Measurements from ENCODE around the gene RAB3A.

The RAB3A gene

DNA sequence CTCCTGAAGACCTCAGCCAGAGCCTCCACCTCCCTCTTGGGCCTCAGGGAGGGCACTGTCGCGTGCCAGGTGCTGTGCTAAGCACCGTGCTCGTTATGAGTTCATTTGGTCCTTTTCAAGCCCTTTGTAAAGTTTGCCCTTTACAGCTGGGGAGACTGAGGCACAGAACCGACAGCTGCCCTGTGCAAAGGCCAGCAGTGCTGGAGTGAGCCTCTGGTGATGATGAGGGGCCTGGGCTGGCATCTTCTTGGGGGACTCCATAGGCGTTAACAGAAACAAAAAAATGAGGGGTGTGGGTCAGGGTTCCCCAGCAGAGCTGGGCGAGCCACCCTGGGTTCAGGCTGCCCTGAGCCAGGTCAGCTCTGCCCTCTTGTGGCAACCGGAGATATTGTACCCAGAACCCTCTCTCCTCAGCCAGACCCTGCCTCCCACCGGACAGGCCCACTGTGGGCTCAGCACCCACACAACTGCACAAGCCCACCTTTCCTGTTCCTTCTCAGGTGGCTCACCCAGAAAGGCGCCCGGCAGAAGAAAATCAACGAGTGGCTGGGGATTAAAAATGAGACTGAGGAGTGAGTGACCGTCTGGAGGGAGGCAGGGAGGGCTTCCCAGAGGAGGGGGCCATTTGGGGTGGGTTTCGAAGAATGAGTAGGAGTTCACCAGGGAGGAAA is 35.7 kb downstream of the RAB3A start:
- in situ Hi-C loops (cut with HindIII; ENCODE audit: low pct_ligation_motif_present, low sequenced_read_pairs) = no loop called here
- H3K27ac ChIP-seq = no peak overlapping the region

DNA sequence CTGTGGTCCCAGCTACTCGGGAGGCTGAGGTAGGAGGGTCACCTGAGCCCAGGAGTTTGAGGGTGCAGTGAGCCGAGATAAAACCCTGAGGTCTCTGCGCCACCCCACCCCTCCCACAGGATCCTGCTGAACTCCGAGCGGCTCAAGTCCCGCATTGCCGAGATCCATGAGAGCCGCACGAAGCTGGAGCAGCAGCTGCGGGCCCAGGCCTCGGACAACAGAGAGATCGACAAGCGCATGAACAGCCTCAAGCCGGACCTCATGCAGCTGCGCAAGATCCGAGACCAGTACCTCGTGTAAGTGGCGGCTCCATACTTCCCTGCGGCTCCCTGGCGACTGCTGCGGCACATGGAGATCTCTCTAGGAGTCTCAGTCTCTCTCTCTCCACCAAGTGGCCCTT is 36.8 kb downstream of the RAB3A start:
- Histone ChIP-seq H3K4me3 (ENCODE audit: low read depth, low read length) (no peak overlapping the region), H3K27ac (no peak overlapping the region), H3K27me3 (replicated peaks) (no peaks in the 10 kb centered on the region), H3K36me3 (replicated peaks) (peaks cover 63% of the 10 kb centered on the region)
- in situ Hi-C loops (cut with HindIII; ENCODE audit: low pct_ligation_motif_present, low sequenced_read_pairs) = no loop called here
- no peak for DNase-seq
- TF ChIP-seq, protein P1, sequence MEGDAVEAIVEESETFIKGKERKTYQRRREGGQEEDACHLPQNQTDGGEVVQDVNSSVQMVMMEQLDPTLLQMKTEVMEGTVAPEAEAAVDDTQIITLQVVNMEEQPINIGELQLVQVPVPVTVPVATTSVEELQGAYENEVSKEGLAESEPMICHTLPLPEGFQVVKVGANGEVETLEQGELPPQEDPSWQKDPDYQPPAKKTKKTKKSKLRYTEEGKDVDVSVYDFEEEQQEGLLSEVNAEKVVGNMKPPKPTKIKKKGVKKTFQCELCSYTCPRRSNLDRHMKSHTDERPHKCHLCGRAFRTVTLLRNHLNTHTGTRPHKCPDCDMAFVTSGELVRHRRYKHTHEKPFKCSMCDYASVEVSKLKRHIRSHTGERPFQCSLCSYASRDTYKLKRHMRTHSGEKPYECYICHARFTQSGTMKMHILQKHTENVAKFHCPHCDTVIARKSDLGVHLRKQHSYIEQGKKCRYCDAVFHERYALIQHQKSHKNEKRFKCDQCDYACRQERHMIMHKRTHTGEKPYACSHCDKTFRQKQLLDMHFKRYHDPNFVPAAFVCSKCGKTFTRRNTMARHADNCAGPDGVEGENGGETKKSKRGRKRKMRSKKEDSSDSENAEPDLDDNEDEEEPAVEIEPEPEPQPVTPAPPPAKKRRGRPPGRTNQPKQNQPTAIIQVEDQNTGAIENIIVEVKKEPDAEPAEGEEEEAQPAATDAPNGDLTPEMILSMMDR (IDR thresholded peaks at IDR 0.05; ENCODE audit: low read depth, low read length, missing control alignments) = no peak

More for the DNA sequence above, 35.7 kb downstream of the RAB3A start:
- H3K36me3 ChIP-seq (replicated peaks) = peaks cover 53% of the 10 kb centered on the region
- DNase-seq = peak; percentile 16
- TF ChIP-seq, protein P1 (IDR thresholded peaks at IDR 0.05; ENCODE audit: low read depth, low read length, missing control alignments) = peak; percentile 83
- H3K4me3 ChIP-seq (ENCODE audit: low read depth, low read length) = no peak overlapping the region
- no peaks in the 10 kb centered on the region for H3K27me3 ChIP-seq (replicated peaks)

DNA sequence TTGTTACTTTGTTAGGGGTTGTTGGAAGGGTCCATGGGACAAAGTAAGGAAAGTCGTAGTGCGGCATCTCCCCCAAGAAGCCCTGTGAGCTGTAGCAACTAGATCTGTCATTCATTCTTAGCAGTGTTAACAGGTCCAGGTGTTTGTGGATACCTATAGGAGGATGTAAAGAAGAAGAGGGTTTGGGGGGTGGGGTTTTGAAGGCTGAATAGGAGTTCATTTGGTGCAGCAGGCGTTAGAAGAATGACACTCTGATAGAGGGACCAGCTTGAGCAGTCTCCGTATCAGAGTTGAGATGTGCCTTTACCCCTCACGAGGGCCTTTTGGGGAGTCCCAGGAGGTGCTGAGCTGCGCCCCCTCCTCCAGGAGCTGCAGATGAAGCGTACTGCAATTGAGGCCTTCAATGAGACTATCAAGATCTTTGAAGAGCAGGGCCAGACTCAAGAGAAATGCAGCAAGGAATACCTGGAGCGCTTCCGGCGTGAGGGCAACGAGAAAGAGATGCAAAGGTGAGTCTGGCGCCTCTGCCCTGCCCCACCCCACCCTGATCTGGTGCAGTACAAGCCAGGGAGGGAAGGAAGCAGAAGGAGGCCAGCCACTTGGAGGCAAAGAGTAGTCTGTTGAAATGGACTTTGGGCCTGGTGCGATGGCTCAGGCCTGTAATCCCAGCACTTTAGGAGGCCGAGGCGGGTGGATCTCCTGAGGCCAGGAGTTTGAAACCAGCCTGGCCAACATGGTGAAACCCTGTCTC is 37.9 kb downstream of the RAB3A start:
- no peaks in the 10 kb centered on the region for H3K27me3 ChIP-seq (replicated peaks)
- no peak overlapping the region for H3K27ac ChIP-seq
- in situ Hi-C loops (cut with HindIII; ENCODE audit: low pct_ligation_motif_present, low sequenced_read_pairs) = no loop called here
- no peak overlapping the region for H3K4me3 ChIP-seq (ENCODE audit: low read depth, low read length)
- DNase-seq = no peak
- TF ChIP-seq, protein P1 (IDR thresholded peaks at IDR 0.05; ENCODE audit: low read depth, low read length, missing control alignments) = no peak
- peaks cover 61% of the 10 kb centered on the region for H3K36me3 ChIP-seq (replicated peaks)

DNA sequence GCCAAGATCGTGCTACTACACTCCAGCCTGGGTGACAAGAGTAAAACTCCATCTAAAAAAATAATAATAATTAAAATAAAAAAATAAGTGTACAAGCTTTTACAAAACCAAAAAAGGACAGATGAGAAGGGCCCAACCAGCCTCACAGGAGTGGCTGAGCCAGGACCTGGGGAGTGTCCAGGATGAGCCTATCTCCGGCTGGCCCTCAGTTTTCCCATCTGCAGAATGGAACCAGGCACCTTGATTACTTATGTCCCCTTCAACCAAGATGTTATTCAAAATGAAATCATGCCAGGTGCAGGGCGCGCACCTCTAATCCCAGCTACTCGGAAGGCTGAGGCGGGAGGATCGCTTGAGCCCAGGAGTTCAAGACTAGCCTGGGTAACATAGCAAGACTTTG is 39.8 kb downstream of the RAB3A start:
- DNase-seq = no peak
- H3K27ac ChIP-seq = no peak overlapping the region
- no peaks in the 10 kb centered on the region for H3K27me3 ChIP-seq (replicated peaks)
- no peak overlapping the region for H3K4me3 ChIP-seq (ENCODE audit: low read depth, low read length)
- in situ Hi-C loops (cut with HindIII; ENCODE audit: low pct_ligation_motif_present, low sequenced_read_pairs) = no loop called here
- TF ChIP-seq, protein P1 (IDR thresholded peaks at IDR 0.05; ENCODE audit: low read depth, low read length, missing control alignments) = no peak
- H3K36me3 ChIP-seq (replicated peaks) = peaks cover 61% of the 10 kb centered on the region

DNA sequence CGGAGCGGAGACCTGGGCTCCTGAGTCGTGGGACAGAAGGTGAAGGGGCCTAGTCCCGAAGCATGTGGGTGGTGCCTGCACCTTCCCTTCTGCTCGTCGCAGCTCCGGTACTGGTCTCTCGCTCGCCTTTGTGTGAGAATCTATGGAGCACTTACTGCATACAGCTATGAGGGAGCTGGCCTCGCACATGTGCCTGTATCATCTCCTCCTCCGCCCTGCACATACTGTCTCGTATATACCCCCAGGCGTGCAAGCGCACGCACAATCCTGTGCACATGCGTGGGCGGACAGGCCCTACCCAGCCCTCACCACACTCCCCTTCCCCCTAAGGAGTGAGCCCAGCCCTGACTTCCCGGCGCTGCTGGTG is 42.2 kb downstream of the RAB3A start:
- Histone ChIP-seq H3K27ac (no peak overlapping the region), H3K27me3 (replicated peaks) (no peaks in the 10 kb centered on the region), H3K4me3 (ENCODE audit: low read depth, low read length) (peak overlapping the region; percentile 29), H3K36me3 (replicated peaks) (peaks cover 40% of the 10 kb centered on the region)
- TF ChIP-seq, protein P1 (IDR thresholded peaks at IDR 0.05; ENCODE audit: low read depth, low read length, missing control alignments) = no peak
- no peak for DNase-seq
- in situ Hi-C loops (cut with HindIII; ENCODE audit: low pct_ligation_motif_present, low sequenced_read_pairs) = no loop called here
